Lung (tissue), 12 donors: ENCODE results near the gene CYGB. TPM values are rescaled to one million over a fixed set of nuclear protein-coding genes. Genes with fewer than 3 reads are reported as not detected.
A peak's percentile ranks its signal among the peaks of the same experiment; 100 is the strongest.

Source experiments
- ATAC-seq: fragments of 200-7000 bp; cut with Tn5 transposase; one replicate; pipeline ENCODE4 v1.9.1; 2020; ENCODE audit warnings: moderate number of reproducible peaks; ENCODE audit not compliant: insufficient read depth, low FRiP score
- DNase-seq, 3 donors: peaks; one replicate each; pipeline ENCODE4 v3.0.0-alpha.2; 2013 to 2017
- H3K27ac ChIP-seq, 2 donors: one replicate each; pipeline ENCODE4 v1.5.1; 2013; ENCODE audit warnings: mild to moderate bottlenecking in 2 of 2, moderate library complexity in 2 of 2, control low read depth in 1 of 2, inconsistent platforms in 1 of 2, low read depth in 1 of 2, low read length in 1 of 2
- H3K27me3 ChIP-seq, 3 donors: one replicate each; pipeline ENCODE4 v1.5.1; 2013; ENCODE audit warnings: low read length in 2 of 3; ENCODE audit not compliant: control insufficient read depth in 3 of 3, insufficient read depth in 3 of 3
- H3K36me3 ChIP-seq, 4 donors: one replicate each; pipeline ENCODE4 v1.5.1; 2013; ENCODE audit warnings: low read length in 4 of 4, mild to moderate bottlenecking in 1 of 4, moderate library complexity in 1 of 4; ENCODE audit not compliant: control insufficient read depth in 4 of 4, insufficient read depth in 4 of 4
- H3K4me1 ChIP-seq, 5 donors: one replicate each; pipeline ENCODE4 v1.5.1; 2013; ENCODE audit warnings: low read length in 5 of 5, mild to moderate bottlenecking in 2 of 5, moderate library complexity in 1 of 5; ENCODE audit not compliant: control insufficient read depth in 5 of 5, insufficient read depth in 5 of 5
- H3K4me3 ChIP-seq: one replicate; pipeline ENCODE4 v1.5.1; 2013; ENCODE audit warnings: mild to moderate bottlenecking, control low read depth, moderate library complexity
- H3K9ac ChIP-seq, 2 donors: one replicate each; pipeline ENCODE4 v1.5.1; 2013; ENCODE audit warnings: low read length in 2 of 2, control low read depth in 1 of 2; ENCODE audit not compliant: insufficient read depth in 1 of 2
- H3K9me3 ChIP-seq, 4 donors: one replicate each; pipeline ENCODE4 v1.5.1; 2013; ENCODE audit warnings: low read length in 3 of 4, mild to moderate bottlenecking in 1 of 4, moderate library complexity in 1 of 4; ENCODE audit not compliant: control insufficient read depth in 4 of 4, insufficient read depth in 3 of 4
- WGBS, 2 donors: extraction: QIAGEN DNeasy Blood & Tissue Kit; methylation state at CpG; one replicate each; pipeline ENCODE4 v1.1.7; 2013; 5-methylcytosine and 5-hydroxymethylcytosine counted together
- polyA plus RNA-seq, 2 donors: library from polyadenylated mRNA; stranded (reverse); fragments of 200-250 nt; gene quantifications; one replicate each; pipeline ENCODE4 v1.2.1, GENCODE V29; 2013
- total RNA-seq, 2 donors: library from RNA; depleted of rRNA in 1 of 2; stranded (reverse); fragments of >200 nt in 1 of 2; gene quantifications; one replicate each; pipeline ENCODE4 v1.2.1, GENCODE V29; 2014 to 2021
- TF ChIP-seq, protein P1 (sequence below): IDR thresholded peaks from 2 replicates; pipeline ENCODE4 v1.5.1; 2012; ENCODE audit warnings: mild to moderate bottlenecking; ENCODE audit errors: control extremely low read depth, extremely low read depth
- donor health status: control.
- donor health status: control.
- donor health status: Bipolar disorder and iron deficiency.
- donor health status: healthy.
- donor health status: DM: yes; HTN: yes; CAD: no.

Gene CYGB
- total and polyA plus RNA-seq, 4 donors, result 15.9 to 30.4 (median 20.7) TPM

DNA sequence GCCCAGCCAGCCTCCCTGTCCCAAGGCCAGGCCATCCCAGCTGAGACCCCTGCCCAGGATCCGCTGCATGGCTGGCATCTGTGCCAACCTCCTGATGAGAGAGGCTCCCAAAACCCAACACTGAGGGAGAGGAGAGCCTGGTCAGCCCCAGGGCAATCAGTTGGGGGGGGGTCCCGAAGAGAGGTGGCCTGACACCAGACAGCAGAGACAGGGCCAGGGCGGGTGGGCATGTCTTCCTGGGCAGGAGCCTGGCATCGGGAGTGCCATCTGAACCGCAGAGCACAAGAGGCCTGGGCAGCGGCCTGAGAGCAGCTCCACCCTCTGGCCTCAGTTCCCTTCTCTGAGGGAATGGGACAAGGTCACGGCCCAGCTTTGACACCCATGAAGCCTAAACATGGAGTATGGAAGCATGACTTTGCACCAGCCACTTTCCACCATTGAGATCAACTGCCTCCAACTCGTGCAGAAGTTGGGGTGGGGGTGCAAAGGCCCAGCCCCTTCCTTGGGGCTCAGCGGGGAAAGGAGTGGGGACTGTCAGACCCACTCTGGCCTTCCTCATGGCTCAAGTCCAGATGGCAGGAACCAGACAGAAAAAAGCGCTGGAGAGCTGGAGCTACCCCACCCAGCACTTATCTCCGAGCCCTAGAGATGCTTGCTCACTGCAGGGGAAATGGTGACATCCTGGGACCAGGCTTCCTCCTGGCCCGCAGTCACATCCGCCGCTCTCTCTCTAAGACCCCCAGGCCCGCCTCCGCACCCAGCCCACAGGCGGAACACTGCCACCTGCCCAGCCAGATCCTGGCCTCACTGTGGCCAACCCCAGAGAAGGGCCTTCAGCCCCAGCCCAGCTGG is 46.0 kb downstream of the CYGB start:
- Histone ChIP-seq H3K27me3 (no peaks in the 10 kb centered on the region), H3K4me1 (peaks cover 0 to 39% (median 17%) of the 10 kb centered on the region in 5 donors), H3K9me3 (no peaks in the 10 kb centered on the region), H3K9ac (no peak overlapping the region), H3K36me3 (peaks cover 0 to 7% (median 0%) of the 10 kb centered on the region in 4 donors), H3K4me3 (no peak overlapping the region), H3K27ac (peak overlapping the region; percentile 37 to 92)
- TF ChIP-seq, protein P1, sequence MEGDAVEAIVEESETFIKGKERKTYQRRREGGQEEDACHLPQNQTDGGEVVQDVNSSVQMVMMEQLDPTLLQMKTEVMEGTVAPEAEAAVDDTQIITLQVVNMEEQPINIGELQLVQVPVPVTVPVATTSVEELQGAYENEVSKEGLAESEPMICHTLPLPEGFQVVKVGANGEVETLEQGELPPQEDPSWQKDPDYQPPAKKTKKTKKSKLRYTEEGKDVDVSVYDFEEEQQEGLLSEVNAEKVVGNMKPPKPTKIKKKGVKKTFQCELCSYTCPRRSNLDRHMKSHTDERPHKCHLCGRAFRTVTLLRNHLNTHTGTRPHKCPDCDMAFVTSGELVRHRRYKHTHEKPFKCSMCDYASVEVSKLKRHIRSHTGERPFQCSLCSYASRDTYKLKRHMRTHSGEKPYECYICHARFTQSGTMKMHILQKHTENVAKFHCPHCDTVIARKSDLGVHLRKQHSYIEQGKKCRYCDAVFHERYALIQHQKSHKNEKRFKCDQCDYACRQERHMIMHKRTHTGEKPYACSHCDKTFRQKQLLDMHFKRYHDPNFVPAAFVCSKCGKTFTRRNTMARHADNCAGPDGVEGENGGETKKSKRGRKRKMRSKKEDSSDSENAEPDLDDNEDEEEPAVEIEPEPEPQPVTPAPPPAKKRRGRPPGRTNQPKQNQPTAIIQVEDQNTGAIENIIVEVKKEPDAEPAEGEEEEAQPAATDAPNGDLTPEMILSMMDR, result no peak
- ATAC-seq (no peak), DNase-seq (no peak)
- WGBS, 2 donors, result 48 to 61% methylated on average over 17 of the region's 17 CpGs

DNA sequence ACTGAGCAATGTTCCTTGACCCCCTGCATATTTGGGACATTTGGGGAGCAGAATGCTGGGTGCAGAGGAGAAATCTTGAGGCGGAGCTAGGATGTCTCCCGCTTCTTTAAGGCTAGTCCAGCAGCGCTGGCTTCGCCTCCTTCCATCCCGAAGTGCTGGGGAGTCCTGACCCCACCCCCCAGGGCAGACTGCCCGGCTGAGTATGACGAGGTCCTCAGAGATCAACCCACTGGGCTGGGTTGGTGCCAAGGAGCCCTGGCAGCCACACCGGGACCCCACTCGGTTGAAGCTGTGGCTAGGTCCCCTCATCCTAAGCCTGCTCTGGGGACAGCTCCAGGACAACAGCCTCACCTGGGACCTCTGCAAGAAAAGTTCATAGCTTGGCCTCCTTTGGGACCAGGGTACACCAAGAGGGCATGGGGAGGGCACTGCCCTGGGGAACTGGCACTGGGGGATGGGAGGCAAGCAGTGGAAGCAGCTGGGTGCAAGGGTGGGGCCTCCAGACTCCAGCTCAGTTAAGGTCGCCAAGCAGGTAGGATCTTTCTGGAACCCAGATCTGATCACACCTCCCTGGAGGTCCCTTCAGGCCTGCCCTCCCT is 47.3 kb downstream of the CYGB start:
- H3K27ac ChIP-seq, result no peak overlapping the region

DNA sequence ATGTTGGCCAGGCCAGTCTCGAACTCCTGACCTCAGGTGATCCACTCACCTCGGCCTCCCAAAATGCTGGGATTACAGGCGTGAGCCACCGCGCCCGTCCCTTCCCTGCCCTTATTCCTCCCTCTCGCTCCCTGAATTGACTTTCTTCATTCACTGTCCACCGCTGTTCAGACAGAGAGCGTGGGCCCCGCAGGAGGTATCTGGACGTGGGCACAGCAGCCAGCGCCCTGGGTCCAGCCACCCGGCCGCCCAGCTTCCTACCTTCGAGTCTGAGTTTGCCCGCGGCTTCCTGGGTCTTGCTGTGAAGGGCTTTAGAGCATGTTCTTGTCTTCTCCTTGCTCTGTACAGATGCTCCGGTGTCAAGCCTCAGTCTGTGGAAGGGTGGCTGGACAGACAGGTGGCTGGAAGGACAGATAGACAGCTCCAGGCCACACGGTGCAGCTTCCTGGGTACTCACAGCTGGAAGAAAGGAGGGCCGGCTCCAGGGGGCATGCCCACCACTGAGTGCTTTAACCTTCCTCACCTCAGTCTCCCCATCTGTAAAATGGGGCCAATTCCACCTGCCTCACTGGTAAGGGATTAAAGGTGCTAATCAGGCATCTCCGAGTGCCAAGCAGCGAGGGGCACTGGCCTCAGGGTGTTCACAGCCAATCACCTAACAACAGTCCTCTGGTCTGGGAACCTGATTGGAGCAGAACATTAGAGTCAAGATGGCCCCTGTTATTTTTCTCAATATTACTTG is 49.9 kb downstream of the CYGB start:
- H3K27ac ChIP-seq, result no peak overlapping the region
- no peak overlapping the region for H3K9ac ChIP-seq
- no peak for ATAC-seq
- TF ChIP-seq, protein P1, result no peak
- WGBS, 2 donors, result 95 to 96% methylated on average over 22 of the region's 22 CpGs
- H3K4me3 ChIP-seq, result no peak overlapping the region
- no peaks in the 10 kb centered on the region for H3K9me3 ChIP-seq
- H3K27me3 ChIP-seq, result no peaks in the 10 kb centered on the region
- H3K36me3 ChIP-seq, result peaks cover 0 to 5% (median 0%) of the 10 kb centered on the region in 4 donors
- DNase-seq, result no peak
- peaks cover 0 to 28% (median 3%) of the 10 kb centered on the region in 5 donors for H3K4me1 ChIP-seq

More for the DNA sequence above, 47.3 kb downstream of the CYGB start:
- H3K4me3 ChIP-seq, result no peak overlapping the region
- ATAC-seq (no peak), DNase-seq (no peak)
- no peak overlapping the region for H3K9ac ChIP-seq
- no peaks in the 10 kb centered on the region for H3K9me3 ChIP-seq
- TF ChIP-seq, protein P1, result no peak
- H3K36me3 ChIP-seq, result peaks cover 0 to 7% (median 0%) of the 10 kb centered on the region in 4 donors
- WGBS, 2 donors, result 72 to 75% methylated on average over 10 of the region's 10 CpGs
- peaks cover 0 to 38% (median 17%) of the 10 kb centered on the region in 5 donors for H3K4me1 ChIP-seq
- H3K27me3 ChIP-seq, result no peaks in the 10 kb centered on the region
